Measurements from ENCODE around the gene MICU1. TPM values are rescaled to one million over a fixed set of nuclear protein-coding genes. Genes with fewer than 3 reads are reported as not detected.

MICU1 gene
- total and polyA plus RNA-seq, 10 of the 15 experiments (the other 5 are each of a cell fraction or from before 2014, with no cell fraction given), result 18.2 to 36.4 (median 22.2) TPM

GRCh38 chr10:72557362-72557761, 68.5 kb downstream of the MICU1 start:
- FAIRE-seq (no peak), DNase-seq (ENCODE audit: low read depth, low spot score) (no peak), ATAC-seq (no peak)
- Histone ChIP-seq H3K9ac (ENCODE audit: control insufficient read depth, insufficient read depth, low read length) (no peak overlapping the region), H3K79me2 (ENCODE audit: control insufficient read depth, insufficient read depth, low read length) (no peaks in the 10 kb centered on the region), H4K20me1 (ENCODE audit: control insufficient read depth, insufficient read depth) (no peaks in the 10 kb centered on the region), H3K4me3 (no peak overlapping the region), H2AFZ (ENCODE audit: control insufficient read depth, low read depth, low read length) (no peak overlapping the region), H3K4me1 (ENCODE audit: control insufficient read depth, insufficient read depth, low read length) (peaks cover 13% of the 10 kb centered on the region), H3K9me3 (replicated peaks; ENCODE audit: control insufficient read depth, insufficient read depth, low read length) (no peaks in the 10 kb centered on the region), H3K4me2 (ENCODE audit: control insufficient read depth, insufficient read depth) (no peak overlapping the region), H3K36me3 (ENCODE audit: control insufficient read depth in 2 of 2, insufficient read depth in 2 of 2, low read length in 1 of 2) (peaks cover 0 to 4% of the 10 kb centered on the region in 2 experiments; a peak in 3 of 4 replicates), H3K27me3 (replicated peaks in 1 of 2; ENCODE audit: control insufficient read depth in 2 of 2, insufficient read depth in 2 of 2, low read length in 1 of 2) (no peaks in the 10 kb centered on the region), H3K27ac (ENCODE audit: control insufficient read depth, insufficient read depth) (no peak overlapping the region)
- no TSS peak for BruUV-seq (replicated peaks)
- TF ChIP-seq HCFC1 (IDR thresholded peaks at IDR 0.05; ENCODE audit: low read length), result no peak
- no peak for TF ChIP-seq STAT3 (IDR thresholded peaks at IDR 0.05; ENCODE audit: low read depth, low read length)
- no peak for TF ChIP-seq GABPA (IDR thresholded peaks at IDR 0.05; ENCODE audit: low read depth)
- no peak for TF ChIP-seq ZNF687 (IDR thresholded peaks at IDR 0.05)
- TF ChIP-seq CBX3 (IDR thresholded peaks at IDR 0.05; ENCODE audit: borderline replicate concordance, low read depth), result no peak
- TF ChIP-seq RELB (IDR thresholded peaks at IDR 0.05; ENCODE audit: low read depth), result no peak
- no peak for TF ChIP-seq USF1 (IDR thresholded peaks at IDR 0.05; ENCODE audit: borderline replicate concordance, extremely low read length, insufficient read depth, low read depth, low read length)
- no peak for TF ChIP-seq EP300 (IDR thresholded peaks at IDR 0.05; ENCODE audit: borderline replicate concordance in 1 of 2, control insufficient read depth in 1 of 2, low read depth in 2 of 2, low read length in 2 of 2)
- TF ChIP-seq FOXM1 (IDR thresholded peaks at IDR 0.05; ENCODE audit: low read depth, low read length), result no peak
- CTCF ChIA-PET, result interaction anchor here (0.8 kb wide), 1 partner anchor 10 kb away, joined by 5 read pairs; no protein-coding TSS in a partner anchor
- SMC1A ChIA-PET (ENCODE audit: uncharacterized antibody, unreplicated experiment), result interaction anchor here (2.0 kb wide), 1 partner anchor 10 kb away, joined by 8 read pairs; no protein-coding TSS in a partner anchor
- intact Hi-C loops (cut with micrococcal nuclease; ENCODE audit: unreplicated experiment), result no loop called here
- in situ Hi-C loops (cut with MboI), result no loop called here
- RAD21 ChIA-PET (ENCODE audit: unreplicated experiment), result interaction anchor here (0.8 to 1.2 kb wide), 2 partner anchors 30 to 277 kb away, joined by 3 read pairs; no protein-coding TSS in a partner anchor
- 100% methylated on average over 1 of the region's 1 CpG for WGBS (ENCODE audit: insufficient coverage, insufficient replicate concordance, low lambda C conversion rate, missing lambda C conversion rate)
- POLR2A ChIA-PET, result no interaction called here

Measured in GM12878 (cell line).